SH-SY5Y (cell line): ENCODE data around the gene USH2A.

Experiments
- GATA2 ChIP-seq: IDR thresholded peaks from 2 replicates; pipeline ENCODE4 v1.6.1; 2011; ENCODE audit warnings: mild to moderate bottlenecking, low read depth, low read length
- GATA3 ChIP-seq: IDR thresholded peaks from 2 replicates; pipeline ENCODE4 v1.6.1; 2011; ENCODE audit warnings: low read depth, mild to moderate bottlenecking, low read length, moderate library complexity

DNA sequence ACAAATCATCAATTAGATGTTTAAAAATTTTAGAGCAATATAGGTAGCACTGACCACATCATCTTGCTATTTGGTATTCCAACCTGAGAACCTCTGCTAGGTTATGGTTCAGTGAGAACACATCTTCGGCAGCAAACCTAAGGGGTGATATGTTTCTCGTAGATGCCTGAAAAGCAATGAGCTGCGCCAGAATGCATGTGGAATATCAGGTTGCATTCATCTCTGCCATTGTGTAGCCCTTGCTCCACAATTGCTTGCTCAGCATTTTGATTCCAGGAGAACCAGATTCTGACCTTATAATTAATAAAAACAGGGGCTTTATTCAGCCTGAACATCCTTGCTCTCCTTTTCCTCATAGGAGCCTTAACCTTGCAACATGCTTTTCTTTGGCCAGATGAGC, 408.1 kb downstream of the USH2A start:
- TF ChIP-seq GATA2 (no peak), GATA3 (no peak)
